Muscle of leg (tissue), 16 donors: Measurements from ENCODE around the gene QPRT. TPM values are rescaled to one million over a fixed set of nuclear protein-coding genes. Genes with fewer than 3 reads are reported as not detected.
"Not testable (repeated sequence)": the region's sequence is repeated elsewhere in the genome, so short reads cannot be mapped to it uniquely, and the experiment has no call there.

Experiments used
- DNase-seq: peaks from one replicate; pipeline ENCODE4 v3.0.0; 2013
- H3K27ac ChIP-seq: one replicate; pipeline ENCODE4 v1.5.1; 2013; ENCODE audit warnings: mild to moderate bottlenecking, low read length, control low read depth
- H3K27me3 ChIP-seq: one replicate; pipeline ENCODE4 v1.6.1; 2013; ENCODE audit warnings: low read length; ENCODE audit not compliant: control insufficient read depth, insufficient read depth
- H3K36me3 ChIP-seq: one replicate; pipeline ENCODE4 v1.6.1; 2013; ENCODE audit warnings: low read length; ENCODE audit not compliant: control insufficient read depth, insufficient read depth
- H3K4me1 ChIP-seq: one replicate; pipeline ENCODE4 v1.6.1; 2013; ENCODE audit warnings: low read length; ENCODE audit not compliant: control insufficient read depth, insufficient read depth
- H3K4me3 ChIP-seq: one replicate; pipeline ENCODE4 v1.5.1; 2013; ENCODE audit warnings: low read length, control low read depth
- H3K9me3 ChIP-seq: replicated peaks from 2 replicates; pipeline ENCODE4 v1.6.1; 2013; ENCODE audit warnings: low read depth, low read length; ENCODE audit not compliant: control insufficient read depth
- WGBS: methylation state at CpG from one replicate; pipeline ENCODE4 v1.1.5; 2013; ENCODE audit warnings: missing lambda C conversion rate; ENCODE audit not compliant: insufficient coverage; 5-methylcytosine and 5-hydroxymethylcytosine counted together
- long read RNA-seq, 11 donors: transcript quantifications; one replicate each; lab custom pipeline, GENCODE V29; 2026
- polyA plus RNA-seq, 8 donors: library from polyadenylated mRNA; unstranded; fragments of 120-200 nt; gene quantifications; one replicate each; pipeline versions ENCODE4 v1.2.1 to v1.2.3, GENCODE V29; 2013; ENCODE audit warnings: inconsistent platforms in 1 of 8, low replicate concordance in 1 of 8; ENCODE audit not compliant: insufficient read length in 8 of 8, insufficient read depth in 1 of 8
- total RNA-seq: library from RNA; stranded (reverse); fragments of 120-200 nt; gene quantifications from one replicate; pipeline ENCODE4 v1.2.4, GENCODE V29; 2013

The QPRT gene
- total RNA-seq (57.1 TPM), polyA plus RNA-seq (10 to 100 TPM; 60.4 to 97.7 (median 67.1) TPM)
- long read RNA-seq, donor 1, transcript QPRT-202 (4 exons, 2,343 nt): major isoform, 17 of 38 reads
- long read RNA-seq, donor 1, transcript QPRT-204 (1 exons, 2,199 nt): minor isoform, 11 of 38 reads
- long read RNA-seq, donor 1, partial matches to known transcripts: 9 of 38 reads
- long read RNA-seq, donor 1, other reads (novel, unspliced or antisense): 0 of 38 reads
- long read RNA-seq, donor 2, partial matches to known transcripts: 0 of 6 reads
- long read RNA-seq, donor 2, other reads (novel, unspliced or antisense): 0 of 6 reads
- long read RNA-seq, donor 3, transcript QPRT-202 (4 exons, 2,343 nt): major isoform, 50 of 113 reads
- long read RNA-seq, donor 3, transcript QPRT-204 (1 exons, 2,199 nt): minor isoform, 21 of 113 reads
- long read RNA-seq, donor 3, partial matches to known transcripts: 36 of 113 reads
- long read RNA-seq, donor 3, other reads (novel, unspliced or antisense): 5 of 113 reads
- long read RNA-seq, donor 4, transcript QPRT-202 (4 exons, 2,343 nt): minor isoform, 15 of 42 reads
- long read RNA-seq, donor 4, transcript QPRT-204 (1 exons, 2,199 nt): major isoform, 18 of 42 reads
- long read RNA-seq, donor 4, partial matches to known transcripts: 8 of 42 reads
- long read RNA-seq, donor 4, other reads (novel, unspliced or antisense): 0 of 42 reads
- long read RNA-seq, donor 5, transcript QPRT-202 (4 exons, 2,343 nt): major isoform, 70 of 159 reads
- long read RNA-seq, donor 5, transcript QPRT-204 (1 exons, 2,199 nt): minor isoform, 38 of 159 reads
- long read RNA-seq, donor 5, partial matches to known transcripts: 48 of 159 reads
- long read RNA-seq, donor 5, other reads (novel, unspliced or antisense): 0 of 159 reads
- long read RNA-seq, donor 6, transcript QPRT-202 (4 exons, 2,343 nt): major isoform, 60 of 121 reads
- long read RNA-seq, donor 6, transcript QPRT-204 (1 exons, 2,199 nt): minor isoform, 34 of 121 reads
- long read RNA-seq, donor 6, partial matches to known transcripts: 14 of 121 reads
- long read RNA-seq, donor 6, other reads (novel, unspliced or antisense): 10 of 121 reads
- long read RNA-seq, donor 7, transcript QPRT-204 (1 exons, 2,199 nt): major isoform, 25 of 55 reads
- long read RNA-seq, donor 7, transcript QPRT-202 (4 exons, 2,343 nt): minor isoform, 22 of 55 reads
- long read RNA-seq, donor 7, partial matches to known transcripts: 6 of 55 reads
- long read RNA-seq, donor 7, other reads (novel, unspliced or antisense): 0 of 55 reads
- long read RNA-seq, donor 8, transcript QPRT-202 (4 exons, 2,343 nt): minor isoform, 15 of 35 reads
- long read RNA-seq, donor 8, transcript QPRT-204 (1 exons, 2,199 nt): major isoform, 19 of 35 reads
- long read RNA-seq, donor 8, partial matches to known transcripts: 0 of 35 reads
- long read RNA-seq, donor 8, other reads (novel, unspliced or antisense): 0 of 35 reads
- long read RNA-seq, donor 9, transcript QPRT-204 (1 exons, 2,199 nt): major isoform, 26 of 51 reads
- long read RNA-seq, donor 9, transcript QPRT-202 (4 exons, 2,343 nt): minor isoform, 15 of 51 reads
- long read RNA-seq, donor 9, partial matches to known transcripts: 9 of 51 reads
- long read RNA-seq, donor 9, other reads (novel, unspliced or antisense): 0 of 51 reads
- long read RNA-seq, donor 10, transcript QPRT-202 (4 exons, 2,343 nt): minor isoform, 38 of 88 reads
- long read RNA-seq, donor 10, transcript QPRT-204 (1 exons, 2,199 nt): major isoform, 41 of 88 reads
- long read RNA-seq, donor 10, partial matches to known transcripts: 9 of 88 reads
- long read RNA-seq, donor 10, other reads (novel, unspliced or antisense): 0 of 88 reads
- long read RNA-seq, donor 11, transcript QPRT-204 (1 exons, 2,199 nt): major isoform, 24 of 55 reads
- long read RNA-seq, donor 11, transcript QPRT-202 (4 exons, 2,343 nt): minor isoform, 22 of 55 reads
- long read RNA-seq, donor 11, partial matches to known transcripts: 9 of 55 reads
- long read RNA-seq, donor 11, other reads (novel, unspliced or antisense): 0 of 55 reads

GRCh38 chr16:29678691-29679267, at the start of gene QPRT:
Gene QPRT, plus strand, starts transcription at chr16:29679180. Its CDS starts 18 bp downstream, at chr16:29679198.
- H3K27ac ChIP-seq: peak within 1 kb of the TSS; percentile 94
- H3K4me3 ChIP-seq: peak within 1 kb of the TSS; percentile 62
- peaks cover 27% of the 10 kb centered on the region for H3K4me1 ChIP-seq
- no peaks in the 10 kb centered on the region for H3K9me3 ChIP-seq
- H3K36me3 ChIP-seq: peaks cover 5% of the 10 kb centered on the region
- no peaks in the 10 kb centered on the region for H3K27me3 ChIP-seq
- WGBS: 0% methylated on average over 2 of the region's 5 CpGs
- DNase-seq: peak; percentile 92

GRCh38 chr16:29629318-29629717, 49.7 kb upstream of the QPRT start:
- H3K36me3 ChIP-seq, H3K4me1 ChIP-seq, H3K9me3 ChIP-seq, H3K27me3 ChIP-seq, DNase-seq, H3K4me3 ChIP-seq, H3K27ac ChIP-seq: not testable (repeated sequence)
- 55% methylated on average over 7 of the region's 10 CpGs for WGBS

GRCh38 chr16:29631658-29632057, 47.3 kb upstream of the QPRT start:
- H3K9me3 ChIP-seq, H3K27ac ChIP-seq, H3K4me1 ChIP-seq, H3K36me3 ChIP-seq, H3K4me3 ChIP-seq, H3K27me3 ChIP-seq, DNase-seq: not testable (repeated sequence)
- WGBS: 79% methylated on average over 8 of the region's 20 CpGs

- not testable (repeated sequence) for H3K4me1 ChIP-seq, H3K9me3 ChIP-seq, H3K4me3 ChIP-seq, H3K36me3 ChIP-seq, H3K27me3 ChIP-seq
- WGBS: no CpG with 5 or more reads among the region's 16 CpGs
- peak; percentile 25 for DNase-seq
- H3K27ac ChIP-seq: peak overlapping the region; percentile 35
Measured at GRCh38 chr16:29635902-29636301, 43.1 kb upstream of the QPRT start.

- H3K27me3 ChIP-seq, H3K4me3 ChIP-seq, H3K9me3 ChIP-seq, H3K27ac ChIP-seq, H3K4me1 ChIP-seq, H3K36me3 ChIP-seq, DNase-seq: not testable (repeated sequence)
- no CpG with 5 or more reads among the region's 5 CpGs for WGBS
Measured at GRCh38 chr16:29636368-29636767, 42.6 kb upstream of the QPRT start.

- H3K27me3 ChIP-seq, DNase-seq, H3K4me3 ChIP-seq, H3K27ac ChIP-seq, H3K9me3 ChIP-seq, H3K36me3 ChIP-seq, H3K4me1 ChIP-seq: not testable (repeated sequence)
- 96% methylated on average over 4 of the region's 8 CpGs for WGBS
Measured at GRCh38 chr16:29638751-29639150, 40.2 kb upstream of the QPRT start.

GRCh38 chr16:29641561-29641960, 37.4 kb upstream of the QPRT start:
- 61% methylated on average over 2 of the region's 3 CpGs for WGBS
- Histone ChIP-seq H3K27me3 (no peaks in the 10 kb centered on the region), H3K4me3 (no peak overlapping the region), H3K27ac (no peak overlapping the region), H3K4me1 (no peaks in the 10 kb centered on the region), H3K9me3 (no peaks in the 10 kb centered on the region), H3K36me3 (no peaks in the 10 kb centered on the region)
- DNase-seq: peak; percentile 36

GRCh38 chr16:29643596-29643995, 35.4 kb upstream of the QPRT start:
- H3K27me3 ChIP-seq: no peaks in the 10 kb centered on the region
- H3K4me3 ChIP-seq: no peak overlapping the region
- DNase-seq: no peak
- WGBS: 88% methylated on average over 7 of the region's 7 CpGs
- H3K9me3 ChIP-seq: no peaks in the 10 kb centered on the region
- H3K36me3 ChIP-seq: no peaks in the 10 kb centered on the region
- no peak overlapping the region for H3K27ac ChIP-seq
- H3K4me1 ChIP-seq: no peaks in the 10 kb centered on the region
